ENCODE data around the gene VMAC. TPM values are rescaled to one million over a fixed set of nuclear protein-coding genes. Genes with fewer than 3 reads are reported as not detected.

The VMAC gene
- total and polyA plus RNA-seq, 2 of the 13 experiments (the other 11 are each of a cell fraction or from before 2014, with no cell fraction given), result 2.4 TPM

DNA sequence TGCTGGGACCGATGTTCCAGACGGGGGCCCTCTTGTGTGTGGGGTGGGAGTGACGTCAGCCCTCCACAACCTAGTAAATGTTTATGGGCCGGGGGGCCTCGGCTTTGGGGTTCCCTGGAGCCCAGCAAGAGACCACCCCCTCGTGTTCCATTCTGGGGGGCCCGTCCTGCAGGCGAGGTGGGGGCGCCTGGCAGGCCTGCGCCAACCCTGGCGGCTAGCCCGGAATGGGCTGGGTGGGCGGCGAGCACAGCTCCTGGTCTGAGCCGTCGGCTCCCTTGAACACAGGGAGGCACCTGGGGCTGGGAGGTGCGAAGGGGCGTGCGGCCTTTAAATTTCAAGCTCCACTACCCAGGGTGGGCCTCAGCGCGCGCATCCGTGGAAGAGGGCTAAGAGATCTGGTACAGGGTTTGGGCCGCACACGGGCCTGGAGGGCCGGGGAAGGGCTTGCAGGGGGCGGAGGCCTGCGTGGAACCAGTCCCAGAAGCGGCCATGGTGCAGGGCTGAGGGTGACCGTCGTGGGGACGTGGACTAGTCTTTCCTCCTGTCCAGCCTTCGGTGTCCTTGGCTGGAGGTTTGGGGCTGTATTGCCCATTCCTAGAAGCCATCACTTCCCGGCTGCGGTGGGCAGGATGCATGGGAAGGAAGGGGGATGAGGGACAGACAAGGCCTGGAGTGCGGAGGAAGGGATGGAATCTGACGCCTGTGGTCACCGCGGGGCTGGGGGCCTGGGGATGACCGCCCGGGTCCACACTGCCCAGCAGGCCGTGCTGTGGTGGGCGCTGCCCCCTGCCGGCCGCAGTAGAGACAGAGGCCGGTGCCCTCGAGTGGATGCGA is 12.5 kb upstream of the VMAC start (continued):
- peak; percentile 18; the same call in 1 of the 2 replicates for TF ChIP-seq TFE3 (CRISPR knock-in tag; IDR thresholded peaks at IDR 0.05)
- TF ChIP-seq ZFY (CRISPR knock-in tag; IDR thresholded peaks at IDR 0.05), result peak; percentile 48; the same call in 1 of the 2 replicates
- TF ChIP-seq, protein P1, sequence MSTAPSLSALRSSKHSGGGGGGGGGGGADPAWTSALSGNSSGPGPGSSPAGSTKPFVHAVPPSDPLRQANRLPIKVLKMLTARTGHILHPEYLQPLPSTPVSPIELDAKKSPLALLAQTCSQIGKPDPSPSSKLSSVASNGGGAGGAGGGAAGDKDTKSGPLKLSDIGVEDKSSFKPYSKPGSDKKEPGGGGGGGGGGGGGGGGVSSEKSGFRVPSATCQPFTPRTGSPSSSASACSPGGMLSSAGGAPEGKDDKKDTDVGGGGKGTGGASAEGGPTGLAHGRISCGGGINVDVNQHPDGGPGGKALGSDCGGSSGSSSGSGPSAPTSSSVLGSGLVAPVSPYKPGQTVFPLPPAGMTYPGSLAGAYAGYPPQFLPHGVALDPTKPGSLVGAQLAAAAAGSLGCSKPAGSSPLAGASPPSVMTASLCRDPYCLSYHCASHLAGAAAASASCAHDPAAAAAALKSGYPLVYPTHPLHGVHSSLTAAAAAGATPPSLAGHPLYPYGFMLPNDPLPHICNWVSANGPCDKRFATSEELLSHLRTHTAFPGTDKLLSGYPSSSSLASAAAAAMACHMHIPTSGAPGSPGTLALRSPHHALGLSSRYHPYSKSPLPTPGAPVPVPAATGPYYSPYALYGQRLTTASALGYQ (CRISPR knock-in tag; IDR thresholded peaks at IDR 0.05), result peak; percentile 42
- TF ChIP-seq ZSCAN25 (CRISPR knock-in tag; IDR thresholded peaks at IDR 0.05), result no peak
- TF ChIP-seq, protein P2, sequence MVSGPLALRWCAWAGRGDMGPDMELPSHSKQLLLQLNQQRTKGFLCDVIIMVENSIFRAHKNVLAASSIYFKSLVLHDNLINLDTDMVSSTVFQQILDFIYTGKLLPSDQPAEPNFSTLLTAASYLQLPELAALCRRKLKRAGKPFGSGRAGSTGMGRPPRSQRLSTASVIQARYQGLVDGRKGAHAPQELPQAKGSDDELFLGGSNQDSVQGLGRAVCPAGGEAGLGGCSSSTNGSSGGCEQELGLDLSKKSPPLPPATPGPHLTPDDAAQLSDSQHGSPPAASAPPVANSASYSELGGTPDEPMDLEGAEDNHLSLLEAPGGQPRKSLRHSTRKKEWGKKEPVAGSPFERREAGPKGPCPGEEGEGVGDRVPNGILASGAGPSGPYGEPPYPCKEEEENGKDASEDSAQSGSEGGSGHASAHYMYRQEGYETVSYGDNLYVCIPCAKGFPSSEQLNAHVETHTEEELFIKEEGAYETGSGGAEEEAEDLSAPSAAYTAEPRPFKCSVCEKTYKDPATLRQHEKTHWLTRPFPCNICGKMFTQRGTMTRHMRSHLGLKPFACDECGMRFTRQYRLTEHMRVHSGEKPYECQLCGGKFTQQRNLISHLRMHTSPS (CRISPR knock-in tag; IDR thresholded peaks at IDR 0.05; ENCODE audit: low read depth), result no peak
- TF ChIP-seq MEIS2 (CRISPR knock-in tag; IDR thresholded peaks at IDR 0.05), result no peak
- peak; percentile 60; the same call in 1 of the 2 replicates for TF ChIP-seq JUND (CRISPR knock-in tag; IDR thresholded peaks at IDR 0.05)
- TF ChIP-seq MIXL1 (CRISPR knock-in tag; IDR thresholded peaks at IDR 0.05), result 0 out of 2 replicates have a peak, but pooled peaks have one; percentile 39
- TF ChIP-seq ZSCAN30 (CRISPR knock-in tag; IDR thresholded peaks at IDR 0.05), result no peak
- TF ChIP-seq RAD21 (CRISPR knock-in tag; IDR thresholded peaks at IDR 0.05), result peak; percentile 98
- TF ChIP-seq SRY (CRISPR knock-in tag; IDR thresholded peaks at IDR 0.05), result peak; percentile 64; the same call in 1 of the 2 replicates
- 0 out of 2 replicates have a peak, but pooled peaks have one; percentile 16 for TF ChIP-seq RBFOX2 (IDR thresholded peaks at IDR 0.05; ENCODE audit: low read depth, low read length)
- no peak for TF ChIP-seq DDIT3 (CRISPR knock-in tag; IDR thresholded peaks at IDR 0.05)
- peak; percentile 74; the same call in 1 of the 2 replicates for TF ChIP-seq MYPOP (CRISPR knock-in tag; IDR thresholded peaks at IDR 0.05)
- TF ChIP-seq, protein P3, sequence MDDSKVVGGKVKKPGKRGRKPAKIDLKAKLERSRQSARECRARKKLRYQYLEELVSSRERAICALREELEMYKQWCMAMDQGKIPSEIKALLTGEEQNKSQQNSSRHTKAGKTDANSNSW (CRISPR knock-in tag; IDR thresholded peaks at IDR 0.05; ENCODE audit: borderline replicate concordance), result no peak
- 0 out of 2 replicates have a peak, but pooled peaks have one; percentile 28 for TF ChIP-seq ZNF678 (CRISPR knock-in tag; IDR thresholded peaks at IDR 0.05)
- no peak for TF ChIP-seq ZNF577 (CRISPR knock-in tag; IDR thresholded peaks at IDR 0.05; ENCODE audit: borderline replicate concordance, low read depth)
- TF ChIP-seq ZNF772 (CRISPR knock-in tag; IDR thresholded peaks at IDR 0.05), result no peak
- TF ChIP-seq HNRNPL (IDR thresholded peaks at IDR 0.05; ENCODE audit: low read depth, low read length), result 0 out of 2 replicates have a peak, but pooled peaks have one; percentile 65
- TF ChIP-seq ZNF235 (CRISPR knock-in tag; IDR thresholded peaks at IDR 0.05; ENCODE audit: borderline replicate concordance), result no peak
- peak; percentile 55; the same call in 1 of the 2 replicates for TF ChIP-seq ZNF331 (CRISPR knock-in tag; IDR thresholded peaks at IDR 0.05)
- TF ChIP-seq U2AF2 (IDR thresholded peaks at IDR 0.05; ENCODE audit: low read depth, low read length), result no peak
- peak; percentile 35; the same call in 1 of the 2 replicates for TF ChIP-seq PITX1 (CRISPR knock-in tag; IDR thresholded peaks at IDR 0.05)
